ENCODE data around the gene DCLK1.

DNA sequence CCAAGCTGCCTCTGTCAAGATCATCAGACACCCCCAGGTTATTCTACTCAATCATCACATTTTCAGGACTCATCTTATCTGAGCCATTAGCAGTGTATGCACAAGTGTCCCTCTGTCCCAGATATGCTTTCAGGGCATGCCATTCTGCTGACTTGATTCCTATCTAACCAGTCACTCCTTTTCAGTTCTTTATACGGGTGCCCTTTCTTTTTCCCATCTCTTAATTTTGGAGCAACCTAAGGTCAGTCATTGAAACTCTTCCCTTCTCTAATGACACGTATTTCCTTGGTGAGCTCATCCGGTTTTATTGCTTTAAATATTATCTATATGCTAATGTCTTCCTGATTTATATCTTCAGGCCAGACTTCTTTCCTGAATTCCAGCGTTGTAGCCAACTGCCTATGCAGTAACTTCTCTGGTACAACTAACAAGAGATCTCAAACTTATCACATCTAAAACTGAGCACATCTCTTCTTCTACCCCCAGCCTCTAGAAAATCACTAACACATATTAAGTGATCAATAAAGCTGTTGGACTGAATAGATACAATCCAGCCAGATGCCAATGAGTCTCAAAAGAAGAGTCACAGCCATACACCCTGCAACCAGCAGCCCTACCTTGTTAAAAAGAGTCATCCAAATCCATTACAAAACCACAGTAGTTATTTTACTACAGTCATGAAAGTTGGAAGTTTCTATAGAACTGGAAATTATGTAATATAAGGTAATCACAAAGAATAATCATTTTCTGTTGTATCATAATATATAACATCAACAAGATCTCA is 58.8 kb downstream of the DCLK1 start:
- TF ChIP-seq, protein P1, sequence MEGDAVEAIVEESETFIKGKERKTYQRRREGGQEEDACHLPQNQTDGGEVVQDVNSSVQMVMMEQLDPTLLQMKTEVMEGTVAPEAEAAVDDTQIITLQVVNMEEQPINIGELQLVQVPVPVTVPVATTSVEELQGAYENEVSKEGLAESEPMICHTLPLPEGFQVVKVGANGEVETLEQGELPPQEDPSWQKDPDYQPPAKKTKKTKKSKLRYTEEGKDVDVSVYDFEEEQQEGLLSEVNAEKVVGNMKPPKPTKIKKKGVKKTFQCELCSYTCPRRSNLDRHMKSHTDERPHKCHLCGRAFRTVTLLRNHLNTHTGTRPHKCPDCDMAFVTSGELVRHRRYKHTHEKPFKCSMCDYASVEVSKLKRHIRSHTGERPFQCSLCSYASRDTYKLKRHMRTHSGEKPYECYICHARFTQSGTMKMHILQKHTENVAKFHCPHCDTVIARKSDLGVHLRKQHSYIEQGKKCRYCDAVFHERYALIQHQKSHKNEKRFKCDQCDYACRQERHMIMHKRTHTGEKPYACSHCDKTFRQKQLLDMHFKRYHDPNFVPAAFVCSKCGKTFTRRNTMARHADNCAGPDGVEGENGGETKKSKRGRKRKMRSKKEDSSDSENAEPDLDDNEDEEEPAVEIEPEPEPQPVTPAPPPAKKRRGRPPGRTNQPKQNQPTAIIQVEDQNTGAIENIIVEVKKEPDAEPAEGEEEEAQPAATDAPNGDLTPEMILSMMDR (IDR thresholded peaks at IDR 0.05 in 8 of 11, conservative IDR thresholded peaks at IDR 0.05 in 3 of 11) = no peak
- no peak for TF ChIP-seq POLR2AphosphoS5 (IDR thresholded peaks at IDR 0.05)
- TF ChIP-seq POLR2A (IDR thresholded peaks at IDR 0.05) = no peak

Measured in spleen (tissue), 7 donors.